OCI-M2 (cell line): Measurements from ENCODE around the gene SCIN.
A peak's percentile ranks its signal among the peaks of the same experiment; 100 is the strongest.
"Not testable (repeated sequence)": the region's sequence is repeated elsewhere in the genome, so short reads cannot be mapped to it uniquely, and the experiment has no call there.

Experiments used
- DNase-seq: peaks from one replicate; lab custom pipeline; 2025; ENCODE audit not compliant: unreplicated experiment; lab: John Stamatoyannopoulos, UW

The SCIN gene

DNA sequence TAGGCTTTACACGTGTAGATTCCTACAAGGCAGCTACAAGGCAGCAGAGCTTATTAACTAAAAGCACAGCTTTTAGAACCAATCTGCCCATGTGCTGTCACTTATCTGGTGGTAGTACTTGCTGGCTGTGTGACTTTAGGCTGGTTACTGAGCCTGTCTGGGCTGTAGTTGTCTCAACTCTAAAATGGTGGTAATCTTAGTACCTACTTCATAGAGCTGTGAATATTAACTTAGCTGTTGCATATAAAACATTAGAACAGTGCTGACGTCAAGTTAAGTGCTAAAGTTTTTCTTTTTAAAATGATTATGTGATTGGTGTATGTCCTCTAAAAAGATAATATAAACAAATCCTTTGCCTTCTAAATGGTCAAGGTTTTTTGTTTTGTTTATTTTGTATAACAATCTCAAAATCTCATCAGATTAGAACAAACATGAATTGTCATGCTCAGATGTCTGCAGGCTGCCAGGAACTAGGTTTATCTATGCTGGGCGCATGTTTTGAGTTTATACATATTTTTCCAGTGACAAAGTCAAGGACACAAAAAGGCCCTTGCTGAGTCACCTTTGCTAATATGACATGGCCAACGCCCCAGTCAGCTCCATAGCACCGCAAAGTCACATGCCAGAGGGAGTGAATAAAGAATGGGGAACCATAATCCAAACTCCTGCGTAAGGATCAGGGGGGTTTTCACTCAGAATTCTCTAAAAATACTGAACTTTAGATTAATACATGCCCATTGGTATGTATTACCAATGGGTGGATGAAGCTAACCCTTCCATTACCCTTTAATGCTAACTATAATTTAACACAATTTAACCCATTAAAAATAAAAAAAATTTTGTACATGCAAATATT lies 77.1 kb downstream of the SCIN start:
- no peak for DNase-seq

DNA sequence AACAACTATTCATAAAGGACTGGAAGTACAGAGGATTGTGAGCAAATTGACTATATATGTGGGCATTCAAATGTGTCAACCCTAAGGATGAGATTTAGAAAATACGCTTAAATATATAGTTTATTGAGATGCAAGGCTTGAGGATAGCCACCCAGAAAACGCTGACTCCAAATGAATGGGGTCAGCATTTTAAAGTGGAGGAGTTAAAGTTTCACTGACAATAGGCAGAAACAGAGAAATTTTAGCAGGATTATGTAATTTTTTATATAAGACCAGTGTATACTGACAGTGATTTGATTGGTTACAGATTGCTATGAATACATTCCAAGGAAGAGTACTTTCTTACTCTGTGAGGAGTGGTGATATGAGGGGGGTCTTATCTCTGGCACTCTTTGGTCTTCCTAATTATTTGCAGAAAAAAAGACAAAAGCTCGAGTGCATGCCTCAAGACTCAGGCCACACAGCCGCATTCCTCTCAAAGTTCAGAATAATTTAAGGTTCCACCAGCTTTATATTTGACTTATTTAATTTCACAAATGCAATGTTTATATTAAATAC lies 78.3 kb downstream of the SCIN start:
- DNase-seq = no peak

DNA sequence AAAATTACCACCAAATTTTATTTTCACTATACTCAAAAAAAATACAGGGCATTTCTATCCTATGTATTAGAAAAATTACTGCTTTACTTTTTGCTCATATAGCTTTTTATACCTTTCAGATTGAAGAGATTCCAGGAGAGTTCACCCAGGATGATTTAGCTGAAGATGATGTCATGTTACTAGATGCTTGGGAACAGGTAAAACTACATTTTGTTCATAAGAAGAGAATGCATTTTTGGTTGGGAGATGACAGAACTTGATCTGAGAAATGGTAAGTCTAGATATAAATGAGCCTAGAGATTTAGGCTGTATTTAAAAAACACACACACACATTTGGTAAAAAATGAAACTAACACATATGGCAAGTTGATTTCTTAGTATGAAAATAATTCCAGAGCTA lies 78.8 kb downstream of the SCIN start:
- no peak for DNase-seq

GRCh38 chr7:12650080-12650479 lies 79.6 kb downstream of the SCIN start:
- no peak for DNase-seq

DNA sequence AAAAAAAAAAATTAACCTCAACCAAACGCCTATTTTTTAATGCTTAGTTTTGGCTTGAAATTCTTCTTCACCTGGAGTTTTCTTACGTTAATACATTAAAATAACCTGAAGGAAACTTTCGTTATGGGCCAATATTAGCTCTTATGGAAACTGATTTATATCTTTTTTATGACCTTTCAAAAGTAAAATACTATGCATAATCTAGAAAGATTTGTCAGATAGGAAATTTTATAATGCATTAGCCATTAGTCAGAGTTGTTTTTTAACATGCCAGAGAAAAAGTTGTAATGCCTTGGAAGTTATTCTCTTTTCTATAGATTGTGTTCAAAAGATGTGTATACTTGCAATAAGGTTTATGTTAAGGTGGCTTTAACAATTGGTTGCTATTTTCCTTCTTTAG lies 82.6 kb downstream of the SCIN start:
- DNase-seq = no peak

DNA sequence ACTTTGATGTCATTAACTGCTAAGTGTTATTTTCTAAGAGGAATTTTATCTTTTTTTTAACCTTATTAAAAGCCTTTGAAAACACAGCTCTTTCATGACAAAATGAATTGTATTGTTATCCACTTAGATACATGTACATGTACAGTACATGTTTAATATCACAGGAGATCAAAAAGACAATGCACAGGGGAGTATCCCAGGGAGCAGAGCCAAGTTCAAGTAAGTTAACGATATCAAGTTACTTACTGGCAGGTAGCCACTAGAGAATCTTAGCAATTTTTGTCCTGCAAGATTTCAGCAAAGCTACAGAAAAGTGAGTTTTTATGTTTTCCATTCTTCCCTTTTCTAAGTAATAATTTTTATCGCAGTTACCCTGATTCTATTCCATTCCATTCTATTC lies 83.0 kb downstream of the SCIN start:
- no peak for DNase-seq

- DNase-seq = no peak
These were observed 84.6 kb downstream of the SCIN start for GRCh38 chr7:12655161-12655560.

DNA sequence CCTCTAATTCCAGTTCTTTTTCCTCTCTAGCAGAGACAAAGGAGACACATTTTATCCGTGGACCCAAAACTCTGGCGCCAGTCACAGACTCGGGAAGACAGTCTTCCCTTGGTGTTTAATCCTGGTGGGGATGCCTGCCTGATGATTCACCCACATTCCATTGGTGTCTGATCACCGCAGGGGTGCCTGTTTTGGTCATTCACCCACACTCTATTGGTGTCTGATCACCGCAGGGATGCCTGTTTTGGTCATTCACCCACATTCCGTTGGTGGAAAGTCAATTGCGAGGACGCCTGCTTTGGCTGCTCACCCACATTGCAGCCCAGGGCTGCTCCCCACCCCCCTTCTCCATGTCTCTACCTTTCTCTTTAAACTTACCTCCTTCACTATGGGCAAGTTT lies 89.9 kb downstream of the SCIN start:
- DNase-seq = not testable (repeated sequence)

DNA sequence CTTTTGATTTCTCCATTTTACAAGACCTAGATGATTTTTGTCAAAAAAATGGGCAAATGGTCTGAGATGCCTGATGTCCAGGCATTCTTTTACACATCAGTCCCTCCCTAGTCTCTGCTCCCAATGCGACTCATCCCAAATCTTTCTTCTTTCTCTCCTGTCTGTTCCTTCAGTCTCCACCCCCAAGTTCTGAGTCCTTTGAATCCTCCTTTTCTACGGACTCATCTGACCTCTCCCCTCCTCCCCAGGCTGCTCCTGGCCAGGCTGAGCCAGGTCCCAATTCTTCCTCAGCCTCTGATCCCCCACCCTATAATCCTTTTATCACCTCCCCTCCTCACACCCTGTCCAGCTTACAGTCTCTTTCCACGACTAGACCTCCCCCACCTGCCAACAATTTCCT lies 90.5 kb downstream of the SCIN start:
- not testable (repeated sequence) for DNase-seq

DNA sequence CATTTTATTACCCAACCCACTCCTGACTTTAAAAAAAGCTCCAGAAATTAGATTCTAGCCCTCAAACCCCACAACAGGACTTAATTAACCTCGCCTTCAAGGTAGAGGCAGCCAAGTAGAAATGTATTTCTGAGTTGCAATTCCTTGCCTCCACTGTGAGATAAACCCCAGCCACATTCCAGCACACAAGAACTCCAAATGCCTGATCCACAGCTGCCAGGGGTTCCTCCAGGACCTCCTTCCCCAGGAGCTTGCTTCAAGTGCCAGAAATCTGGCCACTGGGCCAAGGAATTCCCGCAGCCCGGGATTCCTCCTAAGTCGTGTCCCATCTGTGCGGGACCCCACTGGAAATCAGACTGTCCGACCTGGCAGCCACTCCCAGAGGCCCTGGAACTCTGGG lies 91.1 kb downstream of the SCIN start:
- no peak for DNase-seq

GRCh38 chr7:12670000-12670729 lies 99.6 kb downstream of the SCIN start:
- DNase-seq = no peak

DNA sequence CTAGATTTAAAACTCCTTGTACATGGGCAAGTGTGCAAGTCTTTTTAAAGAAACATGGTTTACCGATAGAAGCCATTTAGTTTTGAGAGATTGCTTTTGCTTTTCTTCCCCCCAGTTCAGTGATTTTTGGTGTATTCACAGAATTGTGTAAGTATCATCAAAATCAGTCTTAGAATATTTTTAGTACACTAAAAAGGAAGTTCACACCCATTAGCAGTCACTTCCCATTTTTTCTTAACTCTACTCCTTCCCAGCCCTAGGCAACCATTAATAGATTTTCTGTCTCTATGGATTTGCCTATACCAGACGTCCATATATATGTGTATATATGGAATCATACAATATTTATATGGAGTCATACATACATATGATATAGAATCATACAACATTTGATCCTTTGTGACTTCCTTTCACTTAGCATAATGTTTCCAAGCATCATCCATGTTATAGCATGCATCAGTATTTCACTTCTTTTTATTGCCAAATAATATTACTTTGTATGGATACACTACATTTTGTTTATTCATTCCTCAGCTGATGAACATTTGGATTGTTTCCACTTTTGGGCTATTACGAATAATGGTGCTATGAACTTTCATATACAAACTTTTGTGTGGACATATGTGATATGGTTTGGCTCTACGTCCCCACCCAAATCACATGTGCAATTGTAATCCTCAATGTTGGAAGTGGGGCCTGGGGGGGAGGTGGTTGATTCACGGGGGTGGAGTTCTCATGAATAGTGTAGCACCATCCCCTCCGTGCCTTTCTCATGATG lies 100.4 kb downstream of the SCIN start:
- DNase-seq = no peak

- not testable (repeated sequence) for DNase-seq
These were observed 102.9 kb downstream of the SCIN start for GRCh38 chr7:12673436-12673835.

GRCh38 chr7:12674053-12674452 lies 103.5 kb downstream of the SCIN start:
- no peak for DNase-seq

- no peak for DNase-seq
These were observed 104.3 kb downstream of the SCIN start for GRCh38 chr7:12674861-12675260.

DNA sequence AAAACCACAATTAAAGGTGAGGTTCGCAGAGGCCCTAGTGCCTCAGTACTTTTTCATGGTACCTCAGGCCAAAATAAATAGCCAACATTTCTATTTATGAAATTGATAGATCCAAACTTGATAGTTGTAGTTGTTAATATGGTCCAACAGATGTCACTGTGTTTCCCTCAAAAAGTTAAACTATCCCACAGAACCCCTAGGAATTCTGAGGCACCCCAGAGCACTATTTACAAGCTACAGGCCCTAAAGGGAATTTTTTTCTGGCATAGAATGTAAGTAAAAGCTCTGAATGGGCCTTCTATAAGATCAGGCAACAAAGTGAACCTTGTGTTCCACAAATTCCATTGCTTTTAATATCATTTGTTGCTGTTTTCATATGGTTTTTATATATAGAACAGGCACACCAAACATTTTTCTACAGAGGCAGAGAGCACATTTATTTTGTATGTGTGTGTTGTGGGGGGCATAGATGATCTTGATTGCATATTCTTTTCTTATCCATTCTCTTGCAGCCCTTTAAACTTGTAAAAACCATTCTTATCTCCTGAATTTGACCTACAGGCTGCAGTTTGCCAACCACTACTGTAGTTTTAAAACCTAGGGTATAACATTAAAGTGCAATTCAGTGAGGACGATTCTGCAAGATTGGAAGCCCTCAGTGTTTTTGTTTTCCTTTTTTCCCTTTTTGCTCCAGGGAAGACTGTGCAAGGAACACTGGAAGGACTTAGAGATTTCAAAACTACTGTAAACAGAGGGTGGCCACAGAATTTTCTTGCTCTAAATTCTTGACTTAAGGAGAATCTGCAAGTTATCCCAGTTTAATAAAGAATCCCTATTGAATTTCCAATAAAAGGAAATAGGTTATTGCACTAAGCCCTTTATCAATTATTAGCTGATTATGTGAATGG lies 113.4 kb downstream of the SCIN start:
- no peak for DNase-seq

GRCh38 chr7:12684733-12685132 lies 114.2 kb downstream of the SCIN start:
- no peak for DNase-seq

GRCh38 chr7:12685550-12685949 lies 115.0 kb downstream of the SCIN start:
- no peak for DNase-seq

GRCh38 chr7:12686234-12686890 lies 115.8 kb downstream of the SCIN start:
- DNase-seq = peak; percentile 82
